Right renal cortex interstitium (tissue), 3 donors: Measurements from ENCODE around the gene THUMPD2. TPM values are rescaled to one million over a fixed set of nuclear protein-coding genes. Genes with fewer than 3 reads are reported as not detected.
"Not testable (repeated sequence)": the region's sequence is repeated elsewhere in the genome, so short reads cannot be mapped to it uniquely, and the experiment has no call there.

ENCODE experiments used
- DNase-seq, 3 donors: peaks; one replicate each; pipeline ENCODE4 v3.0.0-alpha.2; 2013; ENCODE audit warnings: low read depth in 3 of 3, low spot score in 2 of 3
- polyA plus RNA-seq, 3 donors: library from polyadenylated mRNA; unstranded; fragments of 120-200 nt; gene quantifications; one replicate each; pipeline ENCODE4 v1.2.1, GENCODE V29; 2013; ENCODE audit not compliant: insufficient read length in 3 of 3

THUMPD2 gene
- polyA plus RNA-seq, 3 donors: 20.6 to 22.2 (median 22.0) TPM

DNA sequence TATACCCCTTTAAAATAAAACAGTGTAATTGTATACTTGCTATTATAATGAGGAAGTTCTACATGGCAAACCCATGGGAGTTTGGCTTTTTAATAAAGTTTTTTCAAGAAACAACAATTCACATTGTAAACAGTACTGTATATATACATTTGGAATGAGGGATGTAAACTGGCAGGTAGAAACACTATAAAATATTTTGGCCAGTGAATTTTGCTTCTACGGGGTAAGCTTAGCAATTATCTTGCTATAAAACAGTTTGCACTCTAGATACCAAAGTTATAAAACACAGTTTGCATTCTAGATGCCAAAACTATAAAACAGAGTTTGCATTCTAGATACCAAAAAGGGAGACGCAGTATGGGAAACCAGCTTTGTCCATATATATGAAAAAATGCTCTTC, 16.6 kb downstream of the THUMPD2 start:
- DNase-seq: no peak

DNA sequence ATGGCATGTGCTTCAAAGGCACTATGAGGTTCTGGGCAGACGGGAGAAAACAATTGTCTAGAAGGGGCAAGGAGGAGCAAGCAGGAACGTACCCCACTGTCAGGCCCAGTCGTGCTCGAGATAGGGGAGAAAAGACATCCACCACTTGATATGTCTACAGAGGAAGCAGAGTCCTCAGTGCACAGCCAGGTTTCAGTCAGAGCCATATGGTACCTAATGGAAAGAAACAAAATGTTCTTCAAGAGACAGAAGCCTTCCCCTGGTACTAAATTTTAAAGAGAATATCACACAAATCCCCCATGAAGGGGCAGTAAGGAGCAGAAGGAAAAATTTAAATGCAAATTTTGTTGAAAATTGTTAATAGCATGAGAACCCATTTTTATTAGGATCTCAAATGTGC, 21.9 kb downstream of the THUMPD2 start:
- DNase-seq: no peak

DNA sequence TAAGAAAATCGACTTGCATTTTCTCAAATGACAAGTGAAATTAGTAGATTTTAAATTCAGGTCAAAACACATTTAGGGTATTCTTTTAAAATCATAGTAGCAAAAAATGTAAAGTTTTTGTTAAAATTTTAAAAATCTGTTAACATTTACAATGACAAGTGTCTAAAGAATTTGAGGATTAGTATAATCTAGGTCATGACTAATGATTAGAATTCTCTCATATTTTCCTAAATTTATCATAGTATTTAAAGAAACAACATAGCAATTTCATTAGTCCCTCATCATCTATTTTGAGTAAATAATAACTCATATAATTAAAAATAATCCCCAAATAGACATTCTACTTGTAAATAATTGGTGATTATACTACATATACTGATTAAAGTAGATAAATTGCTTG, 23.6 kb downstream of the THUMPD2 start:
- no peak for DNase-seq

DNA sequence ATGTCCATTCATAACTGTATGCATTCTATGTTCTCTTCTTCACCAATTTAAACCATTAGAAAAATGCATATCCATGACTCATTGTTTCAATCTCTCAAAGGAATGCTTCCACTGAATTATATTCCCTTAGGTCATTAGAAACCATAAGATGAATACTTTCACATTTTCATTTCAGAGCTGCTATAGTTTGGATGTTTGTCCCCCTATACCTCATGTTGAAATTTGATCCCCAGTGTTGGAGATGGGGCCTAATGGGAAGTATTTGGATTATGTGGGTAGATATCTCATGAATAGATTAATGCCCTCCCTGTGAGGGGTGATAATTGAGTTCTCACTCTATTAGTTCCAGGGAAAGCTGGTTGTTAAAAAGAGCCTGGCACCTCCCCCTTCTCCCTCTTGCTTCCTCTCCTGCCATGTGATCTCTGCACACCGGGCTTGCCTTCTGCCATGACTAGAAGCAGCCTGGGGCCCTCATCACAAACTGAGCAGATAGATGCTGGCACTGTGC, 35.7 kb downstream of the THUMPD2 start:
- no peak for DNase-seq

DNA sequence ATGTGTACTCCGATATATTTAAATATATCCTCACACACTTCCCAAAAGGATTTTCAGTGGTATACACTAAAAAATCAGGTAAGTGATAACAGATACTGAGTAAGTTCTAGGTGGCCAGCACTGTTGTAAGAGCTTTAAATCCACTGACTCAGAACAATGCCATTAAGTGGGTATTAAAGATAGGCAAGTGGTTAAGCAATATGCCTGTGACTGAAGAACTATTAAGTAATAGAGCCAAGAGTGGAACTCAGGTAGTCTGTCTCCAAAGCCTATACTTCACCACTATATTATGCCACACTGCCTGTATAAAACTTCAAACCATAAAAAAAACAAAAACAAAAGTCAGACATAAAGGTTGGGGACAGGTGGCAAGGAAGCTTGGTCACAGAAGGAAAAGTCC, 37.2 kb downstream of the THUMPD2 start:
- no peak for DNase-seq

DNA sequence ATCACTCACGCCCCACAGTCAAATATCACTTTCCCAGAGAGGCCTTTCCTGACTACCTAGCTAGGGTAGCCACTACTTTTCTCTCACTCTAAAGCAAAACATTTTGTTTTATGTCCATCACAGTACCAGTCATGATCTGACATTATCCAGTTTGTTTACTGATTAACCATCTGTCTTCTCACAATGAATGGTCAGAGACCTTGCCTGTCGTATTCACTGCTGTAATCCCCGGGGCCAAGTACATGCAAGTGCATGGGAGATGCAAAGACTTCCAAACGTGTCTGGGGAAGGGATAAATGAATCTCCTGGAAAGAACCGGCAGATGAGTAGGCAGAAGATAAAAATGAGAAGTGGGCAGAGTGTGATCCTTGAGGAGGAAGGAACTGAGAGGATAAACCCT, 39.7 kb downstream of the THUMPD2 start:
- DNase-seq: no peak

DNA sequence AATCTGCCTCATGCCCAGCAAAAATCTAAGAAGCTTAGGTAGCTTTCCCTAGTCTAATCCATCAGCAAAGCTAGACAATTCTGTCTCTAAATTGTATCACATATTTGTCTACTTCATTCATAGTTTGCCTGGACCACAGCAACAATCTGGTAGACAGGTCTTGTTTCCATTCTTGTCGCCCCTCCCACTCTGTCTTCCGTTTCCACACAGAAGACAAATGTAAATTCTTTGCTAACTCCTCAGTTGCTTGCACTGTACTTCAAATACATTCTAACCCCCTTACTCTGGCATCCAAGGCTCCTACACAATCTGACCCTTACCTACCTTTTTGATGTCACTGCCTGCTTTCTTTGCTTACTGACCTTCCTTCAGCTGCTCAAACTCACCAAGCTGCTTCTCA, 40.1 kb downstream of the THUMPD2 start:
- no peak for DNase-seq

DNA sequence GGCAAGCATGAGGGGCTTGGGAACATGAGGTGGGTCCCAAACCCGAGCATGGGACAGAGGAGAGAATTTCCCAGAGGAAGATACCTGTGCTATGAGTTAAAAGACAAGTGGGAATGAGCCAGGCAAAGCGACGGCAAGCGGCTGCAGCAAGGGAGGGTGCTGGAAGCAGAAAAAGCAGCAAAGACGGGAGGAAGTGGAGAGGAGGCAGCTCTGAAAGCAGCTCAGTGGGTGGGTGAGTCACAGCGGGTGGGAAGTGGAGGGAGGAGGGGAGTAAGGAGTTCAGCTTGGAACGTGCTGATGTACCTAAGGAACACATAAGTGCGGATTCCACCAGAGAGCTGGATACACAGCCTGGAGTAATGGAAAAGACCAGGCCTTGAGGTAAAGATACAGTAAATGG, 41.4 kb downstream of the THUMPD2 start:
- no peak for DNase-seq

DNA sequence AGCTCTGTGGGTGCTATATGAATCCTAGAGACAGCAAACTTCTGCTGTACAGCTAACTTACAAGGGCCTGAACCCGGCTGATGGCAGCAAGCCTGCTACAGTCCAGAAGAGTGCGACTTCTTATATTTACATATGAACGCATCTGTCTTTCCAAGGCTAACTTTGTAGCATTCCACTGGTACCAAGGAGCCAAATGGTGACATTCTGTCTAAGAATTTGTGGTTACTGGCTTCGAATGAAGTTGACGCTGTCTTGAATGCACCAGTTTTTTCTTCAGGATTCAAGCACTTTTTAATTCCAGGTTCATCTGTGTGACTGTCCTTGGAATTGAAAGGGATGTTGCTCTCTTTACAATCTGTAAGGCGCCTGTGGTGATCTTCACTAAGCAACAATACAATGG, 42.4 kb downstream of the THUMPD2 start:
- no peak for DNase-seq

DNA sequence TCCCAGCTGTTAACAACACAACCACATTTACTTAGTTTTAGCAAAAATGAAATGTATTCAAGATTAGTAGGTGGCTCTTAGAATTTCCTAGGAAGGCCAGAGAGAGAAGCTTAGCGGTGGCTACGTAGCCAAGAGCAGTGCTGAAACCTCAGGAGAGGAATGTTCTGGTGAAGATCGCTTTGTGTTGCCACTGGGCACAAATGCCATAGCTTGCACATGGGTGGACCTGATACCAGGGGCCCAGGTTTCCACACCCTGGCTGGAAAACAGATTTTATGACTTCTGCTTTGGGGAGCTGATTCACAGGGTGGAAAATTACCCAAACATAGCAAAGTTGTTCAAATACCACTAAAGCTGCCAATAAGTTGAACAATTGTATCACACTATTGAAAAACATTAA, 43.4 kb downstream of the THUMPD2 start:
- DNase-seq: no peak

DNA sequence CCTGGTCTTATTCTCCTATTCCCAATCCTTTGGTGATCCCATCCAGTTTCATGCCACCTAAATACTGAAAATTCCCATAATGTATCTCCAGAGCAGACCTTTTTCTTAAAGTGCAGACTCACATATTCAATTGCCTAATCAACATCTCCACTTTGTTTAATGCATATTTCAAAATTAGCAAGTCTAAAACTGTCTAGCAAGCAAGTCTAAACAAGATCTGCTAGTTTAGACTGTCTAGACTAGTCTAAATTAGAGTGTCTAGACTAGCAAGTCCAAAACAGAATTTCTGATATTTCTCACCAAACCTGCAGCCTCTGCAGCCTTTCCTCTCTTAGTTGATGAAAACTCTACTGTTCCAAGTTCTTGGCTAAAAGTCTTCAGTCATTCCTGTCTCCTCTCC, 44.6 kb downstream of the THUMPD2 start:
- DNase-seq: no peak

DNA sequence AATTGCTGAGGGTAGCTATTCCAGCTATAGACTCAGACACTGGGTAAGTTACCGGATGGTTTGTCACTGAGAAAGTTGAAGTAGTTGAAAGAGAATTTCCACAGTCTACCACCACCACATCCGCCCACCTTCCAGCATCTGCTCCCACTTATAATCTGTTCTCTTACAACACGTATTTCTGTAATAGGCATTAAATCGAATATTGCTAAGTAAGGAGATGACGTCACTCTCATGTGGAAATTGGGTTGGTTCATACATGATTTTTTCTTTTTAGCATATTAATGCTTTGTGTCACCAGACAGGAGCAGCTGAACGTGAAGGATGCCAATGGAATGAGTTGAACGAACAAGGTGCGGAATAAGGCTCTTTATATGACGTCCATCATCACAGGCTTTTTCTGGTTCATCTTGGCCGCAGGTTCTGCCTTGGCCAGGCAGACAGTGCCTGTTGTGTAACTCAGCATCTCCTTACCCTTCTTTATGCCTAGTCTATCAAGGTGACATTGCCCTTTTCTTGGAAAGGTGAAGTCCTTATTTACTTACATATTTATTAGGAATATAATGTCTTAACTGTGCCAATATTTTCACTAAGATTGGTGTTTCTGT, 45.9 kb downstream of the THUMPD2 start:
- DNase-seq: no peak

DNA sequence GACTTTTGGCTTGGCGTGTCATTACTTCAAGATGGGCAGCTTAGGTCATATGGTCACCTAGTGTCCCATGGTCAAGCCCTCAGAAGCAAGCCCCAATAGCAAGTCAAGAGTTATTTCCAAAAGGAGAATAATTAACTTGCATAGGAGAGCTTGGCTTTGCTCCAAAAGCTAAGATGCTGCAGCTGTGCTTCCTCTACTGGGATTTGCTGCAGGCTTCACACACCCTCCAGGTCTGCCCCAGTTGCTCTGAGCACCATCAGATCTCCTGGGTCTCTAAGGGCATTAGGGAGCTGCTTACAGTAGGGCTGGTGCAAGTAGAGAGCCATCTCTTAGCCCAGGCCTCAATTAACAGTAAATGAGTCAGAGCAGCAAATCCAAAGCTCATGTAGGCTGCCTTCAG, 46.6 kb downstream of the THUMPD2 start:
- no peak for DNase-seq

DNA sequence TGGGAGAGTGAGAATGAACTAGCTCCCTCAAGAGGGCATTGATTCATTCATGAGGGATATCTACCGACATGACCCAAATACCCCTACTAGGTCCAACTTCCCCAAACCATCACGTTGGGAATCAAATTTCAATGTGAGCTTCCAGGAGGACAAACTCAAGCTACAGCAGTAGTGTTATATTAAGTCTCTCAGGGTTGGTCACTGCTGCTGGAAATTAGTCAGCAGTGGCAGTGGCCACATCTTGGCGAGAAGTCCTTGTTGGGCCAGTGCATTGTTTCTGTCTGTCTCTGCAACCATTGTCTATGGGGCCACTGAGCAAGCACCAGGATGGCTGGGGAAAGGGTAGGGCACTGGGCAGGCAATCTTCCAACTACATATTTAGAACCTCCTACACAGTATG, 47.5 kb downstream of the THUMPD2 start:
- no peak for DNase-seq

DNA sequence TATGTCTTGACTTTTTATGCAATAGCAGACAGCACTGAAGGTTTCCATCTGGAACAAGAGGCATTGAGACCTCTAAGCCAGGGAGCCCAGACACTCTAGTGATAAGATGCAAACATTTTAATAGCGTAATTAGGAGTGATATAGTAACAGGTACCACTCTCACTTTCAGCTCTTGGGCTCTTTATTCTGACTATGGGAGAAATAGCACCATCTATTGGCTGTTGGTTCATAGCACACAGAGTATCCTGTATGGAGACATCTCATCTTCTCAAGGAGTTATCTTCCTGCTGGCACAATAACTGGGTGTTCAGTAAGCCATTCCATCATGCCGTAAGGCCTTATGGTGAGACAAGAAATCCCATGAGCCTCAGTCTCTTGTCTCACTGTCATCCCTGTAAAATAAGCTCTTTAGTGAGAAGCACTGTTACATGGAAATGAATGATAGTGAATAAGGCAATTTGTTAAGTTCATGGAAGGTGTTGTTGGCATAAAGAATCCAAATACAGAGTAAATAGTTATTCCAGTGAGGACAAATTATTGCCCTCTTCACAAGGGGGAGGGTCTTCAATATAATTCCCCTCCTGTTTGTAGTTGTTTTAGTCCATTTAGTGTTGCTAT, 48.3 kb downstream of the THUMPD2 start:
- no peak for DNase-seq

DNA sequence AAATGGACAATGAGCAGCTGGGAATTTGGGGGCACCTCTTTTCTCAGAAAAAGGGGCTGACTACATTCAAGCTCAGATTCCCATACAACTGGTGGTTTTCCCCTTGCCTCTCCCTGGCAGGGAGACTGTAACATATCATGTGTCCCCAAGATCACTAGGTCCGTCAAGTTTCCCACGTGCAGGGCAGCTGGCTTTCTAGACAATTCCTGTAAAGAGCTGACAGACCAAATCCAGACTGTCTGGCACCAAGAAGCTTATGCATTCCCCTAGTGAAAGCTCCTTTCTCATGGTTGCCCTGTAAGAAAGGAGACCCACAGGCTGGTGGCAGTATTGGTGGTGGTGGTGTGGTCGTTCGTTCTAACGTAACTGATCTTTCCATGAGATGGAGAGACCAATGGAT, 48.8 kb downstream of the THUMPD2 start:
- DNase-seq: no peak

DNA sequence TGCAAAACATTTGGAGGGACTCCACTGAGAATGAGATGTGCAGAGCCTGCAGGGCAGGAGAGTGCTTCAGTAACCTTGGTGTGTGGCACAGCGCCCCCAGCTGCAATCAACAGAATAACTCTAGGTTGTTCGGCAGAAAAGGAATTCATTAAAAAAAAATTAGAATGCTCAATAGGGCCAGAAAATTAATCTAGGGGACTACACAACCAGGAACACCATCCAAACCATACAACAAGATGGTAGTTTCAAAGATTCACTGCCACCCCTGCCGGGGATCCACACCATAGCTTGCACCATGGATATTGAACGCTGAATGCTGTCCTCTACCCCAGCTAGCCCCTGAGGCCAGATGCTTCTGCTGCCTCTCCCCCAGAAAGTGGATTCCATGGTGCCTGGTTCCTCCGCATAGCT, 50.1 kb downstream of the THUMPD2 start:
- no peak for DNase-seq

DNA sequence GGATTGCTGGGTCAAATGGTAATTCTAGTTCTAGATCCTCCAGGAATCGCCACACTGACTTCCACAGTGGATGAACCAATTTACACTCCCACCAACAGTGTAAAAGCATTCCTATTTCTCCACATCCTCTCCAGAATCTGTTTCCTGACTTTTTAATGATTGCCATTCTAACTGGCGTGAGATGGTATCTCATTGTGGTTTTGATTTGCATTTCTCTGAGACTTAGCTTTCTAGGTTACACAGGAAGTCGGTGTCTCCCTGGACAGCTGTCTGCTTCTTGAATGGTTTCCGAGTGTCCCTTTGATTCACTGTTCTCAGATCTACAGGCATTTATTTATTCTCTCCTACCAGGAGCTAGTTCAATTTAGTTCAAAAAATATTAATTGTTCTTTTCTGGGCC, 51.0 kb downstream of the THUMPD2 start:
- not testable (repeated sequence) for DNase-seq

DNA sequence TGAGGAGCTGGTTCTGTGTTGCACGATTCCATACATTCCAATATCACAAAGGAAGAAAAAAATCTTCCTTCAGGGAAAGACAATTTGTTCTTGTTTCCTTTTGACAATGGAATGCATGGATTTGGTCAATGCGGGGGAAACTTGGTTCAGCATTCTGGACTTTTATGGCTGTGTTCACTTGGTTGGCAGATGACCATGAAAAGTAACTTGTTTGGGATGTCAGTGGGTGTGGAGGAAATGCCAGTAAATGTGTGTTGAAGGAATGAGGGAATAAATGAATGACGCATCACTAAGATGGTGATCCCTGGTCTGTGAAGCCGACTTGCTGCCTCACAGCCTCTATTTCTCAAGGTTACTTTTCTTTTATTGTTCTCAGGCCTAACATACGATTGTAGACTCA, 53.7 kb downstream of the THUMPD2 start:
- DNase-seq: no peak

DNA sequence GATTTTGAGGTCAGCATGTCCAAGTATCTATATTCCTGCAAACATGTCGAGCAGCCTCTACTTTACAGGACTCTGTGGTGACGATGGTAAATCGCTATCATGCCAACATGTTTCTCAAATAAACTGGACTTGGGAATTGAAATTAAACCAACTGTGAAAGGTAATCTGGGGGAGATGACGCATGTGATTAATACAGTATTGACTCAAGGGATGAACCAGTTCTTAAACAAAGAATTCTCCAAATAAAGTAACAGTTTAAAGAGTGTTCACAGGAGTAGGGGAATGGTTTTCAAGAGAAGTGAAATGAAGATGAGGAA, 54.3 kb downstream of the THUMPD2 start:
- DNase-seq: no peak

DNA sequence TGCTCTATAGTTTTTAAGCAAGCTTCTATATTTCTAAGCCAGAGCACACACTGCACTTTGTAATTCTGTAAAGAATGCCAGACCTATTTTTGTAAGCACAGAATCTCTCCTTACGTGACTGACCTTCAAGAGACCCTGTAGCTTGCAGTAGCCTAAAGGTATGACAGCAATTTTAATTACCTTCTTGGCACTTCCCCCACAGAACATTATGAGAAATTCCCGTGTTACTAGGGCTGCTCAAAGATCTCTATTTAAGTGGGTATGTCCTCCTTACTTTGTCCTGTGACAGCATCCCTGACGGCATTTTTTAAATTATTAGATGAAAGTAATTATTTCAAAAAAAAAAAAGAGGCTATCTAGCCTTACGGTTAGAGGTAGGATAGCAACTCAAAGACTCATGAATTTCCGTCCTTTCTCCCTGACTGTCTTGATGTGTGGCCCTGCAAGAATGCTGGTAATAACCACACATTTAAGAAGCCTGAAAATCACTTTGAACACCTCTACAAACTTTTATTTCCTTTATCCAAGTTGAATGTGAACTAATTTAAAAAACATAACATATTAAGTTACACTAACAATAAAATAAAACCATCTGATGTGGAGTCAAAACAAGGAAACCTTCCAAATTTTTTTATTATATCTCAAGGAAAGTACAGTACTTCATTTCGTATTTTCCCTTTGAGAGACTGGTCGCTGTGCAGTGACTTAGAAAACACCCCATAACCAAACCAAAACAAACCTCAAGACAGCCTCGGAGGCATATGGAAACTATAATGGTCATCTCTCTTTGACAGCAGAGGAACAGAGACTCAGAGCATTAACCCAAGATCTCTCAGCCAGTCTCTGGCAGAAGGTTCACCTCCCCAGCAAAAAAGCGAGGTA, 54.9 kb downstream of the THUMPD2 start:
- DNase-seq: no peak

DNA sequence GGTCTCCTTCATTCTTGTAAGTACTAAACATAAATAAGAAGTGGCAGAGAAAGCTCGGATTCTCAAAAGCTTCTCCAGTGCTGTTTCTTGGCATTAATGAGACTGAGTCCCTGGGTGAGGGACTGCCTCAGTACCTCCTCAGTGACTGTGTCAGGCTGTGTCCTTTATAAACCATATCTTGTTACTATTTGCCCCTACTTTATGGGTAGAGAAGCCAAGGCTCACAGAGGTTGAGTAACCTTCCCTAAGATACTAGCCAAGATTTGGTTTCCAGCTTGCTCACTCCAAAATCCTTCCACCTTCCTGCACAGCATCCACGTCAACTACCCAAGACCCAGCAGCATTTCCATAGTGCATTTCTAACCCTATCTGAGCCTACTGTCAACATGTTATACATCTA, 55.6 kb downstream of the THUMPD2 start:
- no peak for DNase-seq
